ENCODE data around the gene APOBEC3C.
"Not testable (repeated sequence)": the region's sequence is repeated elsewhere in the genome, so short reads cannot be mapped to it uniquely, and the experiment has no call there.

APOBEC3C gene

DNA sequence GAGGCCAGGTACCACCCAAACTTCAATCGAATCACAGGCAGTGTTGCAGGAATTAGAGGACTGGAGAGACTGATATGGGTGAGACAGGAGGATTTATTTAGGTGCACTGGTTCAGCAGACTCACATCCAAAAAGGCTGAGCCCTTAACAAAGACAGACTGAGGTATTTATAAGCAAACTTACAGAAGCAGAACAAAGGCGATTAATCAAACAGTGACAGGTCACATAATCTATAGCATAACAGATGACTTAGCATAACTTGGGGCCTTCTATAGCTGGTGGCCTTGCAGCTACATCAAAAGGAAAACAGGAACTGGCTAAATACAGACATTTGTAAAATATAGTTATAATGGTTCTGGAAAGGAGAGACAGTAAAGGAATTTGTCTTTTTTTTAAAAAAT lies 29.8 kb upstream of the APOBEC3C start:
- no peak for DNase-seq (ENCODE audit: low spot score)

DNA sequence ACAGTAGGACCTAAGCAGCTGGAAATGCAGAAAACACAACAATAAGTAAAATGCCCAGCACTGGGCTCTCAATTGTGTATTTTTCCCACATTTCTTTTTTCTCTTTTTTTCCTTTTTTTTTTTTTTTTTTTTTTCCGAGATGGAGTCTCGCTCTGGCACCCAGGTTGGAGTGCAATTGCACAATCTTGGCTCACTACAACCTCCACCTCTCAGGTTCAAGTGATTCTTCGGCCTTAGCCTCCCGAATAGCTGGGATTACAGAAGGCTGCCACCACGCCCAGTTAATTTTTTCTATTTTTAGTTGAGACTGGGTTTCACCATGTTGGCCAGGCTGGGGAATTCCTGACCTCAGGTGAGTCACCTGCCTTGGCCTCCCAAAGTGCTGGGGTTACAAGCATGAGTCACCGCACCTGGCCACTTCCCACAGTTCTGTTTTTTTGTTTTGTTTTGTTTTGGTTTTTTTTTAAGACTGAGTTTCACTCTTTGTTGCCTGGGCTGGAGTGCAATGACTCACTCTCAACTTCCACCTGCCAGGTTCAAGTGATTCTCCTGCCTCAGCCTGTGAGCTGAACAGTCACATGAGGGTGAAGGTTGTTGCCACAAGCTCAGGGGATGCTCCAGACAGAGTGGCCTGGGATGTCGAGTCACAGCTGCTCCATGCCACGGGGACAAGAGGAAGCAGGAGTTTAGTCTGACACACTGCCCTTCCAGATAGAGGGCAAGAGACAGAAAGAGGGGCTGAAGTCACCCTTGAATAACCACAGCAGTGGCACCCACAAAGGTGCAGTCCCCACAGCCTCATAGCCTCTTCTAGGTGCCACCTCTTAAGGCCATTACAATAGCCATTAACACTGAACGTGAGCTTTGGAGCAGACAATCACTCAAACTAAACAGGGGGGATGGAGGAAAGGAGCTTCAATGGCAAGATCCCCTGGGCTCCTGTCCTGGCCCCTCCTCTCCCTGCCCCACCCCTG lies 29.0 kb upstream of the APOBEC3C start:
- not testable (repeated sequence) for DNase-seq (ENCODE audit: low spot score)

DNA sequence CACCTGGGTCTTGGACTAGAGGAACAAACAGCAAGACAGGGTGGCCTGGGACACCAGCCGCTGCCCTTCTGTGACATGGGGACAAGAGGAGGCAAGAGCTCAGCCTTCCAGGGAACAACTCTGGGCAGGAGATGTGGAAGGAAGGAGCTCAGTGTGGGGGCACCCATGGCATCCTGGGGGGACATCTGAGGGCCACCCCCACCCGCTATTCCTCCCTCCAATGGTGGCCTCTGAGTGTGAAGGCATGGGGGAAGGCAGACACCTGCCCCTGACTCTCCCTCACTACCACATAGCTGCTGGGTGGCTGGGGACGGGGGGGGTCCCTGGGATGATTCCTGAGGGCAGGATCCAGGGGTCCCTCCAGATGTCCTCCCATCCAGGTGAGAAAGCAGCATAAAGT lies 27.4 kb upstream of the APOBEC3C start:
- DNase-seq (ENCODE audit: low spot score), result no peak

DNA sequence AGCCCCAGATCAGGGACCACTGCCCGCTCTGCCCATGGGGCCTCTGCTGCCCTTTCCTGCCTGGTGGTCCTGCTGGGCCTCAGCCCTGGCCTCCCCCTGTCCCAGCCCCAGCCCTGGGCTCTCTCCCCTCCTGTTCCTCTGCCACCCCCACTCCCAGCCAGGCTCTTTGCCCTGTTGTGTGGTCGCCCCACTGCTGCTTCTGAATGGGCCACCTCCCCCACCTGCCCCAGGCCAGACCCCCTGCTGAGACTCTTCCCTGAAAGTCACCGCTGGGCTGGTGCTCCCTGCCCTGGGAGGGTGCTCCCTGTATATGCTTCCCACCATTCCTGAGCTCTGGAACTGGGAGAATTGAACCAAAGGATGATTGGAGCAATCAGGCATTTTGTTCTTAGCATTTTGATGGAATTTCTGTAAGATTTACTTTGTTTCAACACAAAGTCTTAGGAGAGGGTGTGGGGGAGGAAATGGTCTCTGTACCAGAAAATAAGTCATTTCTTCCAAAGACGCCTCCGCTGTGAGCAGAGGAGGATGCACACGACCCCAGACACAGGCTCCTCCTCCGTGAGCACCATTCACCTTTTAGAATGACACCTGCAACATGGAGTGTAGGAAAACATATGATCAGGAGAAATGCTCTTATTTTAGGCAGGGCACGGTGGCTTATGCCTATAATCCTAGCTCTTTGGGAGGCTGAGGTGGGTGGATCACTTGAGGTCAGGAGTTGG lies 26.7 kb upstream of the APOBEC3C start:
- DNase-seq (ENCODE audit: low spot score), result no peak

DNA sequence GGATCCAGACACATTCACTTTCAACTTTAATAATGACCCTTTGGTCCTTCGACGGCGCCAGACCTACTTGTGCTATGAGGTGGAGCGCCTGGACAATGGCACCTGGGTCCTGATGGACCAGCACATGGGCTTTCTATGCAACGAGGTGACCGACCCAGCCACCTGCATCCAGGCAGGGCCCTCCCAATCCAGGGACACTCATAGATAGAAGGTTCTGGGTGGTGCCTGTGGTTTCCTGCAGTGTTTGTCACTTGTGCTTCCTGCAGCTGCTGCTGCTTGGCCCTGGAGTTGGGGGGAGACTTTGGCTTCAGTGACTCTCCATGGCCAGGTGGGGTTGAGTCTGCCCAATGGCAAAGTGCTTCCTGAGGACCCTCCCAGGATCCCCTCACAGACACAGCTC lies 24.6 kb upstream of the APOBEC3C start:
- no peak for DNase-seq (ENCODE audit: low spot score)

DNA sequence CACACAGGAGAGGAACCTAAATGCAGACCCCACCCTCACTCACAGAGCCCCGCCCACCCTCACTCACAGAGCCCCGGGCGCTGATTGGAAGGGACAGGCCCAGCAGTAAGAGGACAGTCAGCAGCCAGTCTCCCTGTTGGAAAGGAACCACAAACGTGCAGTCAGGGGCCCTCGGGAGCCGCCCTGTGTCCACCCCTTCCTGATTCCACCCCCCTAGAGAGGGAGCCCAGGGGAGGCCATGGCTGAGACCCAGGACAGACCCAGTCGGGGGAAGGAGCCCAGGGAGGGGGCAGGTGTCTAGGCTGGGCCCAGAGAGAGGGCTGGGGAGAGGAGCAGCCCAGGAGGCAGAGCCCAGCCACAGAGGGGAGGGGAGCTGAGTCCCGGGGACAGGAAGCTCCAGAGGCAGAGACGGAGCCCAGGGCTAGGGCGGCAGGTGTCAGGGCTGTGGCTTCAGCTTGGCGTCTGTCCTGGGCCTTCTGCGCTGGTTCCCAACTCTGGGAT lies 21.1 kb upstream of the APOBEC3C start:
- DNase-seq (ENCODE audit: low spot score), result not testable (repeated sequence)

DNA sequence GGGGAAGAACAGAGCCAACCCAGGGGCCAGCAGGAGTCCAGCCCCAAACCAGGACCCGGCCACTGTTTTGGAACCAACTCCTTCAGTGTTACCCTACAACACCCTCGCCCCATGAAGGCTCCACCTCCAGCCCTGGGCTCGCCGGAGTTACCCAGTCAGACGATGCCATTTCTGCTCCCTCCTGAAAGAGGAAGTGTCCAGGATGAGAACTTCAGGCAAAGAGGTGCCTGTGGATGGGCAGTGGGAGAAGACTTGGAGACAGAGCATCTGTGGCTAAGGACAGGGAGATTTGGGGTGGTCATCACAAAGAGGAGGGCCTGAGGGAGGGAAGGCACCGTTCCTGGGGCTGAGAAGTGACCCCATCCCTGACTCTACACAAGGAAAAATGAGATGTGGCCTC lies 18.0 kb upstream of the APOBEC3C start:
- DNase-seq (ENCODE audit: low spot score), result no peak

DNA sequence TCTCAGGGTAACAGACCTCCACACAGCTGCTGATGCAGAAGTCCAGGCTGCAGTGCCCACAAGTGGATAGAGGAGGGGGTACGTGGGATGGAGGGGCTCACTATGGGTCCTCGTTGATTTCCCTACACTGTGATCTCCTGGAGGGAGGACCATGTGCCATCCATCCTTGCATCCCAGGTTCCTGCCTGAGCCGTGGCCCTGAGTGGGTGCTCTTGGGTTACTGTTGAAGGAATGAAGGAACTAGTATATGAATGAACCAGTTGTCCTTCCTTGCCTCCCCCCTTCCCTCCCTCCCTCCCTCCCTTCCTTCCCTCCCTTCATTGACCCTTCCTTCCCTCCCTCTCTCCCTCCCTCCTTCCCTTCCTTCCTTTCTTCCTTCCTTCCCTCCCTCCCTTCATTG lies 16.5 kb upstream of the APOBEC3C start:
- DNase-seq (ENCODE audit: low spot score), result no peak

DNA sequence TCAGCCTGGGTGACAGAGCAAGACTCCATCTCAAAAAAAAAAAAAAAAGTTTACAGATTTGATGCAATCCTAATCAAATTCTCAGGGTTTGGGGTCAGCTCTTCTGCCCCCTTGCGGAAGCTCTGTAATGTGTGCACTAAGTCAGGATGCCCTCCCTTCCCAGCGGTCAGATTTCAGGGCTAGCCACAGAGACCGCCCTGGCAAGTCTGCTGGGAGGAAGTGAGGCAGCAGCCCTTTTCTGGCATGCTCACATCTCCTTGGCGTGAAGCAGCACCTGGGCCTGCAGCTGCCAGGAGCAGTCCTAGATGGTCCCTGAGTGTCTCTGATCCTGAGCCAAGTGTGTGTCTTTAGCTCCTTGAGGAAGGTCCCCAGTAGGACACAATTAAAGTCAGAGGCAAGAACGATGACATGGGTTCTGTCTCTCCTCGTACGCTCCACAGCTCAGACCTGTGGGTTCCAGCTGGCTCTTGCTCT lies 10.9 kb upstream of the APOBEC3C start:
- DNase-seq (ENCODE audit: low spot score), result peak; percentile 88

DNA sequence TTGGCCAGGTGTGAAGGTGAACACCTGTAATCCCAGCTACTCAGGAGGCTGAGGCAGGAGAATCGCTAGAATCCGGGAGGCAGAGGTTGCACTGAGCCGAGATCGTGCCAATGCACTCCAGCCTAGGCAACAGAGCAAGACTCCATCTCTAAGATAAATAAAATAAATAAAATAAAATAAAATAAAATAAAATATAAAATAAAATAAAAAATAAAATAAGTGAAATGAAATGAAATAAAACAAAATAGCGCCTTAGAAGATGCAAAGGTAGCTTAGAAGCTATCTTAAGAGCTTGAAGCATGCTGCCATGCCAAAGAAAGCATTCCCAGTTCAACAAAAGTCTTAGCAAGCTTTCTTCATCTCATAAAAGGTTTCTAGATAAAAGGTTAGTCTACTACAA lies 6.9 kb upstream of the APOBEC3C start:
- DNase-seq (ENCODE audit: low spot score), result no peak

DNA sequence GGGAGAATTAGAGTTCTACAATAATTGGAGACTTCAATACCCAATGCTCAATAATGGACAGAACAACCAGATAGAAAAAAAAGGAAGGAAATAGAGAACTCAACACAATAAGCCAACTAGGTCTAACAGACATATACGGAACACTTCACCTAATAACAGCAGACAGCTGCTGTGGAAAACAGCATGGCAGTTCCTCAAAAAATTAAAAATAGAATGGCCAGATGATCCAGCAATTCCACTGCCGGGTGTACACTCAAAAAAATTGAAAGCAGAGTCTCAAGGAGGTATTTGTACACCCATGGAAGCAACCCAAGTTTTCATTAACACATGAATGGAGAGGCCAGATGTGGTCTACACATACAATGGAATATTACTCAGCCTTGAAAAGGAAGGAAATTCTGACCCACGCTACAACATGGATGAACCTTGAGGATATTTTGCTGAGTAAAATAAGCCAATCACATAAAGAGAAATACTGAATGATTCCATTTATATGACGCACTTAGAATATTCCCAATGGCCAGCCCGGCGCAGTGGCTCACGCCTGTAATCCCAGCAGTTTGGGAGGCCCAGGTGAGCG lies 5.7 kb upstream of the APOBEC3C start:
- not testable (repeated sequence) for DNase-seq (ENCODE audit: low spot score)

DNA sequence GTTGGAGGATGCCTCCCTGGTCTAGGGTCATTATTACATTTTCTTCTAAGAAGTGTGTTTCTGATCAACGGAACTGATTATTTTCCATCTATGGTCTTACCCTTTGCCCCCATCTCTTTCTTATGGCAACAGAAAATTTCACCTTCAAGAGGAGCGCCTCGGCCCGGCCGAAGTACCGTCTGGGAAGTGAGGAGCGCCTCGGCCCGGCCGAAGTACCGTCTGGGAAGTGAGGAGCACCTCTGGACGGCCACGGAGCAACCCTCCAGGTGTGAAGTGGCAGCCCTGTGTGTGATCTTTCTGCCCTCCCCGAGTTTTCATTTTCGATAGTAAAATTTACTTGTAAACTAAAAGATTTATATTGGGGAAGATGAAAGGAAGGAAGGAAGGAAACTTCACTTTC lies 3.1 kb upstream of the APOBEC3C start:
- DNase-seq (ENCODE audit: low spot score), result no peak

DNA sequence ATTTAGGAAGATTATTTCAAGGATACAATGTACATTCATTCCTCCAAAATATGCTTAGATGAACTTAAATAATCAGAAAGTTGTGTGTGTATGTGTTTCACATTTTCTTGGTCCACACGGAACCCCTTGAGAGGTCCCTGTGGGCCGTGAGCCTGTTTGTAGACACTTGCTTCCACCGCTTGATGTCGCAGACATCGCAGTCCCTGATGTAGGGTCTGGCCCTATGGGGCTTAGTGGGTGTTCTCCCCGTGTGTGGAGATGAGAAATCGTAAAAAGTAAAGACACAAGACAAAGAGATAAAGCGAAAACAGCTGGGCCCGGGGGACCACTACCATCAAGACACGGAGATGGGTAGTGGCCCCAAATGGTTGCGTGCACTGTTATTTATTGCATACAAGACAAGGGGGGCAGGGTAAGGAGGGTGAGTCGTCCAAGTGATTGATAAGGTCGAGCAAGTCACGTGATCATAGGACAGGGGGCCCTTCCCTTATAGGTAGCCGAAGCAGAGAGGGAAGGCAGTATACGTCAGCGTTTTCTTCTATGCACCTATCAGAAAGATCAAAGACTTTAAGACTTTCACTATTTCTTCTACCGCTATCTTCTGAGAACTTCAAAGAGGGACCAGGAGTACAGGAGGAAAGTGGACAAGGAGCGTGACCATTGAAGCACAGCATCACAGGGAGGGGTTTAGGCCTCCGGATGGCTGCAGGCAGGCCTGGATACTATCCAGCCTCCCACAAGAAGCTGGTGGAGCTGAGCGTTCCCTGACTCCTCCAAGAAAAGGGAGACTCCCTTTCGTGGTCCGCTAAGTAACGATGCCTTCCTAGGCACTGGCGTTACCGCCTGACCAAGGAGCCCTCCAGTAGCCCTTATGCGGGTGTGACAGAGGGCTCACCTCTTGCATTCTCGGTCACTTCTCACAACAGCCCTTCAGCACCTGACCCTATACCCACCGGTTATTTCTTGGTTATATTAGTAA lies 1.2 kb upstream of the APOBEC3C start:
- no peak for DNase-seq (ENCODE audit: low spot score)

DNA sequence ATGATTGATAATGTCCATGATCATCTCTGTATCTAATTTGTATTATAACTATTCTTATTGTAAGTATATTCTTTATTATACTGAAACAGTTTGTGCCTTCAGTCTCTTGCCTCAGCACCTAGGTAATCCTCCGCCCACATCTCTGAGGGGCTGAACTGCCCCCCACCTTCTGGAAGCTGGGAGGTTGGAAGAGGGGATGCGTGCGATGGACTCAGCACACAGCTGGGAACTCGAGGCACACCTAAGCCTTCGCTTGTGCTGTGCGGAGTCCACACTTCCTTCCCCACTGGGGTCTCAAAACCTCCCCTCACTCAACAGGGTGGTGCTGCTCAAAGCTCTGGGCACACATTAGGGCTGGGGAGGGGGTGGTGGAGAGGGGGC lies 506 bp upstream of the APOBEC3C start:
- not testable (repeated sequence) for DNase-seq (ENCODE audit: low spot score)

DNA sequence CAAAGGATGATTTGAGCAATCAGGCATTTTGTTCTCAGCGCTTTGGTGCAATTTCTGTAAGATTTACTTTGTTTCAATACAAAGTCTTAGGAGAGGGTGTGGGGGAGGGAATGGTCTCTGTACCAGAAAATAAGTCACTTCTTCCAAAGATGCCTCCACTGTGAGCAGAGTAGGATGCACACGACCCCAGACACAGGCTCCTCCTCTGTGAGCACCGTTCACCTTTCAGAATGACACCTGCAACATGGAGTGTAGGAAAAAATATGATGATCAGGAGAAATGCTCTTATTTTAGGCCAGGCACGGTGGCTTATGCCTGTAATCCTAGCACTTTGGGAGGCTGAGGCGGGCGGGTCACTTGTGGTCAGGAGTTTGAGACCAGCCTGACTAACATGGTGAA lies 665 bp downstream of the APOBEC3C start:
- DNase-seq (ENCODE audit: low spot score), result not testable (repeated sequence)

DNA sequence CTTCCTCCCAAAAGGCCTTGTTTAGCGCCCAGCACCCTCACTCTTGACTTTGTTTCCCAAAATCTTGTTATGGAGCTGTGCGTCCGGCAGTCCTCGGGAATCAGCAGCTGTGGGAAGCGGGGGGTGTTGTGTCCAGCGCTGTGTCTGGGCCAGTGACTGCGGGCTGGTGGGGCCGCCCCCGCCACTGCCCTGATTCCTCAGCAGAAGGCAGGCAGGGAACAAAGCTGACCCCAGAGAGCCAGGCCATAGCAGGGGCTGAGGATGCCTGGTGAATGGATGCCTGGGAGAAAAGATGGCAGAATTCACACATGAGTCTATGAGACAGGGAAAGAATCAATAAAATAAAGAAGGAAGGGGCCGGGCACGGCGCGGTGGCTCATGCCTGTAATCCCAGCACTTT lies 2.5 kb downstream of the APOBEC3C start:
- DNase-seq (ENCODE audit: low spot score), result no peak

DNA sequence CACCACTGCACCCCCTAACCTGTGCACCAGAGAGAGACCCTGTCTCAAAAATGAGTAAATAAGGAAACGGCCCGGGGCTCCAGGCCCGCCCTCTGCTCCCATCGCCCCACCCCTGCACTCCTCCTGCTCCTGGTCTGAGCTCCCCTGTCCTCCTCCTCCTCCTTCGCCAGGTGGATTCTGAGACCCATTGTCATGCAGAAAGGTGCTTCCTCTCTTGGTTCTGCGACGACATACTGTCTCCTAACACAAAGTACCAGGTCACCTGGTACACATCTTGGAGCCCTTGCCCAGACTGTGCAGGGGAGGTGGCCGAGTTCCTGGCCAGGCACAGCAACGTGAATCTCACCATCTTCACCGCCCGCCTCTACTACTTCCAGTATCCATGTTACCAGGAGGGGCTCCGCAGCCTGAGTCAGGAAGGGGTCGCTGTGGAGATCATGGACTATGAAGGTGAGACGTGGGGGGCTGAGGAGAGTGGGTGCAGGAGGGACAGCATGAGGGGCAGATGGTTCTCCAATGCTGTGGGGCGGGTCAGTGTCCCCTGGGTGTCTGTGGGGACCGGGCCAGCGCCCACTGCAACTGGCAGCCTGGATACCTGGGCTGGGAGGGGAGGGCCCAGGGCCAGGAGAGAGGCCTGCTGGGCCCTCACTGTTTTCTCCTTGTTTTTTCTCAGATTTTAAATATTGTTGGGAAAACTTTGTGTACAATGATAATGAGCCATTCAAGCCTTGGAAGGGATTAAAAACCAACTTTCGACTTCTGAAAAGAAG lies 3.7 kb downstream of the APOBEC3C start:
- DNase-seq (ENCODE audit: low spot score), result no peak

DNA sequence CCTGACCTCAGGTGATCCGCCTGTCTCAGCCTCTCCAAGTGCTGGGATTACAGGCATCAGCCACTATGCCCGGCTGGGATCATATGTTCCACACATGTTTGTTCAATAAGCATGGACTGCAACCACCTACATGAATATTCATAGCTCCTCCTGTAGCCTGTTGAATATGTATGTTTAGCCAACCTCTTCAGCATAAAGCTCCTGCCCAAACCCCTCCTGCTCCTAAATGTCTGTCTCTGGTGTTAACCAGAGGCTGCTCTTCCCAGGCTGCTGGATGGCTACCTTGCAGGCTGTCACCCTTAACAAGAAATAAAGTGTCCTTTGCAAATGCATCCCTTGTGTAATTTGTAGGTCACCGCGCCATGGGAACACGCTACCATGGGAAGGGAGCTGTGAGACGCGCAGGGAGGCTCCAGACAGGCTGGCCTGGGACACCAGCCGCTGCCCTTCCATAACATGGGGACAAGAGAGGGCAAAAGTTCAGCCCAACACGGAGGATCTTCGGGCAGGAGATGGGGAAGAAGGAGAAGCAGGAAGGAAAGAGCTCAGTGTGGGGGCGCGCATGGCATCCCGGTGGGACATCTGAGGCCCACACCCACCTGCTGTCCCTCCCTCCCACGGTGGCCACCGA lies 6.1 kb downstream of the APOBEC3C start:
- DNase-seq (ENCODE audit: low spot score), result not testable (repeated sequence)

DNA sequence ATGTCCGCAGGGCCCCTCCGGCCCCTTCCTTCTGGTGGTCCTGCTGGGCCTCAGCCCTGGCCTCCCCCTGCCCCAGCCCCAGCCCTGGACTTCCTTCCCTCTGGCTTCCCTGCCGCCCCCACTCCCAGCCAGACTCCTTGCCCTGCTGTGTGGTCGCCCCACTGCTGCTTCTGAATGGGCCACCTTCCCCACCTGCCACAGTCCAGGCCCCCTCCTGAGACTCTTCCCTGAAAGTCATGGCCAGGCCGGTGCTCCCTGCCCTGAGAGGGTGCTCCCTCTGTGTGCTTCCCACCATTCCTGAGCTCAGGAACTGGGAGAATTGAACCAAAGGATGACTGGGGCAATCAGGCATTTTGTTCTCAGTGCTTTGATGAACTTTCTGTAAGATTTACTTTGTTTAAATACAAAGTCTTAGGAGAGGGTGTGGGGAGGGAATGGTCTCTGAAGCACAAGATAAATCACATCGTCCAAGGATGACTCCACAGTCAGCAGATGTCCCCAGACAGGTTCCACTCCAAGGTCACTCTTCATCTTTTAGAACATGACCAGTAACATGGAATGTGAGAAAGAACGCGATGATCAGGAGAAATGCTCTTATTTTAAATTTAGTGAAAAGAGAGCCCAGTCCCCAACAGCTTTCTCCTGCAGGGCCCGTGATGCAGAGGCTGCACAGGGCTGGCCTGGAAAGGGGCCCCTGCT lies 7.6 kb downstream of the APOBEC3C start:
- no peak for DNase-seq (ENCODE audit: low spot score)
